HepG2 (cell line): ENCODE results near the gene TUBB3. TPM values are rescaled to one million over a fixed set of nuclear protein-coding genes. Genes with fewer than 3 reads are reported as not detected.
A peak's percentile ranks its signal among the peaks of the same experiment; 100 is the strongest.

ENCODE experiments used
- EZH2 ChIP-seq: conservative IDR thresholded peaks from 2 replicates; pipeline ENCODE4 v1.6.1; 2012; ENCODE audit warnings: mild to moderate bottlenecking, low read depth, low read length, moderate library complexity
- HMG20B ChIP-seq: conservative IDR thresholded peaks from 2 replicates; pipeline ENCODE4 v1.6.1; 2016; ENCODE audit warnings: missing genetic modification reagents, missing compliant biosample characterization
- NCOA2 ChIP-seq: sonication (generic); formaldehyde crosslinking; IDR thresholded peaks from 2 replicates; pipeline ENCODE4 v1.8.0; 2022; ENCODE audit warnings: inconsistent platforms
- PCBP1 ChIP-seq: fragments of 200-400 bp; formaldehyde crosslinking; IDR thresholded peaks from 2 replicates; pipeline ENCODE4 v1.6.1; 2017; ENCODE audit warnings: mild to moderate bottlenecking, low read depth, low read length, borderline replicate concordance
- RELA ChIP-seq: sonication (generic); formaldehyde crosslinking; IDR thresholded peaks from 2 replicates; pipeline ENCODE4 v1.4.0; 2020; ENCODE audit warnings: missing genetic modification reagents
- SP5 ChIP-seq: IDR thresholded peaks from 2 replicates; pipeline ENCODE4 v1.6.1; 2016; ENCODE audit warnings: low read depth, borderline replicate concordance
- TBX2 ChIP-seq: sonication (generic); formaldehyde crosslinking; IDR thresholded peaks from 2 replicates; pipeline ENCODE4 v1.5.0; 2020; ENCODE audit warnings: missing genetic modification reagents, mild to moderate bottlenecking, borderline replicate concordance
- TERF1 ChIP-seq: sonication (generic); formaldehyde crosslinking; IDR thresholded peaks from 2 replicates; pipeline ENCODE4 v1.8.0; 2022; ENCODE audit warnings: mild to moderate bottlenecking, missing genetic modification reagents, moderate library complexity
- TMF1 ChIP-seq: sonication (generic); formaldehyde crosslinking; IDR thresholded peaks from 2 replicates; pipeline ENCODE4 v1.8.1; 2022; ENCODE audit warnings: low read depth, missing genetic modification reagents
- UBTF ChIP-seq: sonication (generic); formaldehyde crosslinking; IDR thresholded peaks from 2 replicates; pipeline ENCODE4 v1.4.0; 2020; ENCODE audit warnings: mild to moderate bottlenecking, missing genetic modification reagents
- USF2 ChIP-seq, 2 experiments: sonication (generic) in 1 of 2; formaldehyde crosslinking in 1 of 2; IDR thresholded peaks; 2 replicates each; pipeline versions ENCODE4 v1.5.1 to v1.6.1; 2011 to 2020; ENCODE audit warnings: borderline replicate concordance in 1 of 2, low read depth in 1 of 2, low read length in 1 of 2, mild to moderate bottlenecking in 1 of 2, missing genetic modification reagents in 1 of 2, moderate library complexity in 1 of 2
- ZNF225 ChIP-seq: sonication (generic); formaldehyde crosslinking; IDR thresholded peaks from 2 replicates; pipeline ENCODE4 v1.4.0; 2020; ENCODE audit warnings: mild to moderate bottlenecking, missing genetic modification reagents
- ZNF280D ChIP-seq: sonication (generic); formaldehyde crosslinking; IDR thresholded peaks from 2 replicates; pipeline ENCODE4 v1.5.1; 2020; ENCODE audit warnings: mild to moderate bottlenecking, missing genetic modification reagents
- ZNF292 ChIP-seq: sonication (generic); formaldehyde crosslinking; IDR thresholded peaks from 2 replicates; pipeline ENCODE4 v1.8.1; 2022; ENCODE audit warnings: mild to moderate bottlenecking, low read depth, missing genetic modification reagents, borderline replicate concordance
- ZNF317 ChIP-seq: sonication (generic); formaldehyde crosslinking; IDR thresholded peaks from 2 replicates; pipeline ENCODE4 v1.5.0; 2020; ENCODE audit warnings: mild to moderate bottlenecking, missing genetic modification reagents
- ZNF350 ChIP-seq: sonication (generic); formaldehyde crosslinking; IDR thresholded peaks from 2 replicates; pipeline ENCODE4 v1.4.0; 2020; ENCODE audit warnings: mild to moderate bottlenecking, low read depth, missing genetic modification reagents, borderline replicate concordance
- ZNF616 ChIP-seq: sonication (generic); formaldehyde crosslinking; IDR thresholded peaks from 2 replicates; pipeline ENCODE4 v1.5.0; 2020; ENCODE audit warnings: low read depth, mild to moderate bottlenecking, missing genetic modification reagents
- ZNF670 ChIP-seq: sonication (generic); formaldehyde crosslinking; IDR thresholded peaks from 2 replicates; pipeline ENCODE4 v1.8.0; 2022; ENCODE audit warnings: mild to moderate bottlenecking, missing genetic modification reagents, borderline replicate concordance
- ZNF850 ChIP-seq: sonication (generic); formaldehyde crosslinking; conservative IDR thresholded peaks from 2 replicates; pipeline ENCODE4 v1.9.0; 2021; ENCODE audit warnings: mild to moderate bottlenecking, missing genetic modification reagents
- polyA plus RNA-seq, 8 experiments: library from polyadenylated mRNA; depleted of rRNA in 3 of 8; stranded (reverse) in 7 of 8; unstranded in 1 of 8; fragments of >200 nt; fragmentation: Illumina TruSeq in 4 of 8; extraction: Trizol in 4 of 8; gene quantifications; 2 replicates each; pipeline versions ENCODE4 v1.2.1 to v1.2.3, GENCODE V29; 2011 to 2016; ENCODE audit warnings: low read depth in 4 of 8, missing spikeins in 1 of 8, mixed read lengths in 1 of 8; ENCODE audit not compliant: insufficient read depth in 1 of 8
- total RNA-seq, 5 experiments: library from RNA; depleted of rRNA; stranded (reverse); fragments of >200 nt; fragmentation: Illumina TruSeq; extraction: Trizol; gene quantifications; 2 replicates each; pipeline ENCODE4 v1.2.3, GENCODE V29; 2016; ENCODE audit warnings: low read depth in 1 of 5

TUBB3 gene
- total and polyA plus RNA-seq, 2 of the 13 experiments (the other 11 are each of a cell fraction or from before 2014, with no cell fraction given): 110 to 185 TPM

GRCh38 chr16:89921702-89922476 lies 1.3 kb upstream of the TUBB3 start (continued):
- TF ChIP-seq ZNF670 (CRISPR knock-in tag): 0 out of 2 replicates have a peak, but pooled peaks have one; percentile 69
- TF ChIP-seq RELA (CRISPR knock-in tag): no peak
- no peak for TF ChIP-seq ZNF850 (CRISPR knock-in tag)
- TF ChIP-seq ZNF616: no peak
- peak; percentile 94 for TF ChIP-seq UBTF (CRISPR knock-in tag)
- TF ChIP-seq PCBP1: peak; percentile 15; the same call in 1 of the 2 replicates
- peak; percentile 80 for TF ChIP-seq NCOA2 (CRISPR knock-in tag)
- peak; percentile 65 for TF ChIP-seq SP5 (CRISPR knock-in tag)
- TF ChIP-seq TBX2: peak; percentile 51
- no peak for TF ChIP-seq ZNF292 (CRISPR knock-in tag)
- no peak for TF ChIP-seq USF2 (IDR thresholded peaks at IDR 0.05; ENCODE audit: low read depth, low read length)
- TF ChIP-seq USF2 (CRISPR knock-in tag; IDR thresholded peaks at IDR 0.05; ENCODE audit: borderline replicate concordance): no peak
- no peak for TF ChIP-seq TMF1 (CRISPR knock-in tag)
- peak; percentile 10; the same call in 1 of the 2 replicates for TF ChIP-seq HMG20B (CRISPR knock-in tag)
- TF ChIP-seq ZNF280D (CRISPR knock-in tag): 0 out of 2 replicates have a peak, but pooled peaks have one; percentile 77
- TF ChIP-seq ZNF317 (CRISPR knock-in tag): peak; percentile 54; the same call in 1 of the 2 replicates
- no peak for TF ChIP-seq EZH2
- TF ChIP-seq ZNF225: peak; percentile 68; the same call in 1 of the 2 replicates
- peak; percentile 73; the same call in 1 of the 2 replicates for TF ChIP-seq ZNF350 (CRISPR knock-in tag)
- TF ChIP-seq TERF1 (CRISPR knock-in tag): no peak
